Pons (tissue), 1 donor: Measurements from ENCODE around the gene RETREG3.
"Not testable (repeated sequence)": the region's sequence is repeated elsewhere in the genome, so short reads cannot be mapped to it uniquely, and the experiment has no call there.

Experiments
- DNase-seq: peaks from one replicate; pipeline ENCODE4 v3.0.0-alpha.2; 2016; ENCODE audit warnings: low spot score

The RETREG3 gene

DNA sequence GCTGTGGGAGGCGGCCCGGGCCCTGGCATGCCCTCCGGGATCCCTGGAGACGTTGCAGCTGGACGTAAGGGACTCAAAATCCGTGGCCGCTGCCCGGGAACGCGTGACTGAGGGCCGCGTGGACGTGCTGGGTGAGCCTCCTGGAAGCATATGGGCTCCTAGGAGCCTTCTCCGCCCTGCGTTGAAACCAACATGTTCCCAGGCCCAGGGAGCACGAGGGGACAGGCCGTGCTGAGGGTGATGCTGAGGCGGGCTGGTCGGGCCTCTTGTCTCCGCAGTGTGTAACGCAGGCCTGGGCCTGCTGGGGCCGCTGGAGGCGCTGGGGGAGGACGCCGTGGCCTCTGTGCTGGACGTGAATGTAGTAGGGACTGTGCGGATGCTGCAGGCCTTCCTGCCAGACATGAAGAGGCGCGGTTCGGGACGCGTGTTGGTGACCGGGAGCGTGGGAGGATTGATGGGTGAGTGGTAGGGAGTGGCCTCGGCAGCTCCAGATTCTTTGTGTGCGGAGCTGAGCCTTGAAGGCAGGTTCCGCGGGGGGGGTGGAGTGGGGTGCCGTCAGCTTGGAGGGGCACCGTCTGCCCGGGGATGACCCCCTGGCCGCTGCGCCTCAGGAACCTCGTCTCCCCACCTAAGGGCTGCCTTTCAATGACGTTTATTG, 55.9 kb downstream of the RETREG3 start:
- no peak for DNase-seq

- not testable (repeated sequence) for DNase-seq
These were observed 56.4 kb downstream of the RETREG3 start, which contains the start of gene HSD17B1 for GRCh38 chr17:42552736-42553135. Gene HSD17B1 (plus strand): TSS chr17:42552923. CDS start chr17:42552934, 11 bp downstream.

DNA sequence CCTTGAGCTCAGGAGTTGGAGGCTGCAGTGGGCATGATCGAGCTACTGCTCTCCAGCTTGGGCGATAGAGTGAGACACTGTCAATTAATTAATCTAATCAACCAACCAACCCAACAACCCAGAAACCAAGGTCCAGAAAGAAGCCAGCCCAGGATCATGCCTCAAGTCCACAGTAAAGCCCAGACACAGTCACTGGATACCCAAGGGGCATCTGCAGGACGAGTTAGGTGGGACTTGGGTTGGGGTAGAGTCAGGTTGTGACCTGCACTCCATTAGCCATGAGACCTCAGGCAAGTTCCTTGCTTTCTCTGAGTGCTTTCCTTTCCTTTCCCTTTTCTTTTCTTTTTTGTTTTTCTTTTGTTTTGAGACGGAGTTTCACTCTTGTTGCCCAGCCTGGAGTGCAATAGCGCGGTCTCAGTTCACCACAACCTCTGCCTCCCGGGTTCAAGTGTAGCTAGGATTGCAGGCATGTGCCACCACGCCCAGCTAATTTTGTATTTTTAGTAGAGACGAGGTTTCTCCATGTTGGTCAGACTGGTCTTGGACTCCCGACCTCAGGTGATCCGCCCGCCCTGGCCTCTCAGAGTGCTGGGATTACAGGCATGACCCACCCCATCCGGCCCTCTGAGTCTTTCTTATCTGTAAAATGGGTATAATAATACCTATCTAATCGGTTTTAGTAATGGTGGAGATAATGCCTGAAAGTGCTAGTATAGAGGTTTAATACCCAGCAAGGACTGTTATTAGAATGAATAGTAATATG, 60.0 kb downstream of the RETREG3 start:
- no peak for DNase-seq

- no peak for DNase-seq
These were observed 60.9 kb downstream of the RETREG3 start for GRCh38 chr17:42548070-42548837.

- DNase-seq, result no peak
These were observed 61.5 kb downstream of the RETREG3 start for GRCh38 chr17:42547698-42548069.

DNA sequence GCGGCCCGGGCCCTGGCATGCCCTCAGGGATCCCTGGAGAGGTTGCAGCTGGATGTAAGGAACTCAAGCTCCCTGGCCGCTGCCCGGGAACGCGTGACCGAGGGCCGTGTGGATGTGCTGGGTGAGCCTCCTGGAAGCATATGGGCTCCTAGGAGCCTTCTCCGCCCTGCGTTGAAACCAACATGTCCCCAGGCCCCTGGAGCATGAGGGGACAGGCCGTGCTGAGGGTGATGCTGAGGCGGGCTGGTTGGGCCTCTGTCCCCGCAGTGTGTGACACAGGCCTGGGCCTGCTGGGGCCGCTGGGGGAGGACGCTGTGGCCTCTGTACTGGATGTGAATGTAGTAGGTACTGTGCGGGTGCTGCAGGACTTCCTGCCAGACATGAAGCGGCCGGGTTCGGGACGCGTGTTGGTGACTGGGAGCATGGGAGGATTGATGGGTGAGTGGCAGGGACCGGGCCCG, 62.1 kb downstream of the RETREG3 start:
- no peak for DNase-seq

- not testable (repeated sequence) for DNase-seq
These were observed 63.2 kb downstream of the RETREG3 start for GRCh38 chr17:42545755-42546505.

- no peak for DNase-seq
These were observed 64.3 kb downstream of the RETREG3 start for GRCh38 chr17:42544874-42545283.

GRCh38 chr17:42543190-42544079, 65.7 kb downstream of the RETREG3 start:
- no peak for DNase-seq

DNA sequence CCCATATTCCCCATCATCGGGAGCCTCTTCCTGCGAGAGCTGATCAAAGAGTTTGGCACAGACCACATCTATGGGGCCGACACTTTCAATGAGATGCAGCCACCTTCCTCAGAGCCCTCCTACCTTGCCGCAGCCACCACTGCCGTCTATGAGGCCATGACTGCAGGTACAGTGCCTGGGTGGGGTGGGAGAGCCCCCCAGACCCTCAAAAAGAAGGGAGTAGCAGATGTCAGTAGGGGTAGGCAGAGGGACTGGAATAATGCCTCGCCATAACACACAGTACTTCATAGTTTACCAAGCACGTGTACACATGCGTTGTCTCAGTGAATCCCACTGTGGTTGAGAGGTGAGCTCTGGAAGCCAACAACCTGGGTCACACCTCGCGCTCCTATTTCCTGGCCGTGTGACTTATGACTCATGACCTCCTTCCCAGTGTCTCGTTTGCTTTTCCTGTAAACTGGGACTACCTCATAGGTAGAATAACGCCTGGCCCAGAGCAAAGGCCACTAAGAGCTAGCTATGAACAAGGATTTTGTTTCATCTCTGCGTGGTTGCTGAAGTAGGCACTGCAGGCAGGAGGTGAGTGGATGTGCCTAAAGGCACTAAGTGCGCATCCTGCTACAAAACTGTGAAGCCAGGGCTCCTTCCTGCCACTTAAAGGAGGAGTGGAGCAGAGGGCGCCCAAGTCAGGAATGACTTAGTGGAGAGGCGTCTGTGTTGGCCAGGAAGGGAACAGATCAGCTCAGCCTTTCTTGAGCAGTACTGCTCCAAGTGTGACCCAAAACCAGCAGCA, 67.9 kb downstream of the RETREG3 start:
- DNase-seq, result no peak

GRCh38 chr17:42540558-42540957, 68.6 kb downstream of the RETREG3 start:
- not testable (repeated sequence) for DNase-seq

DNA sequence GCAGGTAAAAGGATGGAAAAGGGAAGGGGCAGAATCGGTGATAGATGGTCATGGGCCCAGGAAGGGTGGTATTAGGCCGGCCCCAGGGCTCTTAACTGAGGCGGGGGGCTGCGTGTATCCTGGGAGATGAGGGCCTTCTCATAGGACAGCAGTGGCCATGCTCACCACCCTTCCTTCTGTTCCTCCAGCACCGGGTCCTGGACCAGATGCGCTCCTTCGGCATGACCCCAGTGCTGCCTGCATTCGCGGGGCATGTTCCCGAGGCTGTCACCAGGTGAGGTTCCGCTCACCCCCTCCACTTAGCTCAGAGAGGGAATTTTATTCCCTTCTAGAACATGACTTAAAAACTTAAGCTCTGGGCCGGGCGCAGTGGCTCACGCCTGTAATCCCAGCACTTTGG, 70.7 kb downstream of the RETREG3 start:
- DNase-seq, result no peak

GRCh38 chr17:42537826-42538451, 71.2 kb downstream of the RETREG3 start:
- no peak for DNase-seq

DNA sequence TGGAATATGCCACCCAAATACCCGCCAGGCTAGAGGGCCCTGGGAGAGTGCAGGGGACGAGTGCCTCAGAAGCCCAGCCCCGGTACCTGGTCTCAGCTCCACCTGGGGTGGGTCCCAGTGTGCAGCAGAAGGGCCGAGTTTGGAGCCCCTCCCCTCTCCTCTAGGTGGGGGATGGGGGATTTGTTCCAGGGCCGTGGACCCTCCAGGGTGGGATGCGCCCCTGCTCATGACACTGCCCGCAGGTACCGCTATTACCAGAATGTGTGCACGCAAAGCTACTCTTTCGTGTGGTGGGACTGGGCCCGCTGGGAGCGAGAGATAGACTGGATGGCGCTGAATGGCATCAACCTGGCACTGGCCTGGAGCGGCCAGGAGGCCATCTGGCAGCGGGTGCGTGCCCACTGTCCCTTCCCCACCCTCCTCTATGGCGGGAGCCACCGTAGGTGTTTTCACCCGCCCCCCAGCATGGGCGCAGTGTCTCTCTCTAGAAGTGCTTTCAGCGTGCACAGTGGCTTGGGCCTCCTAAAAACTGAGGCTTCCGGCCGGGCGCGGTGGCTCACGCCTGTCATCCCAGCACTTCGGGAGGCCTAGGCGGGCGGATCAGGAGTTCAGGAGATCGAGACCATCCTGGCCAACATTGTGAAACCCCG, 71.9 kb downstream of the RETREG3 start:
- DNase-seq, result no peak

GRCh38 chr17:42536372-42537155, 72.6 kb downstream of the RETREG3 start:
- no peak for DNase-seq

DNA sequence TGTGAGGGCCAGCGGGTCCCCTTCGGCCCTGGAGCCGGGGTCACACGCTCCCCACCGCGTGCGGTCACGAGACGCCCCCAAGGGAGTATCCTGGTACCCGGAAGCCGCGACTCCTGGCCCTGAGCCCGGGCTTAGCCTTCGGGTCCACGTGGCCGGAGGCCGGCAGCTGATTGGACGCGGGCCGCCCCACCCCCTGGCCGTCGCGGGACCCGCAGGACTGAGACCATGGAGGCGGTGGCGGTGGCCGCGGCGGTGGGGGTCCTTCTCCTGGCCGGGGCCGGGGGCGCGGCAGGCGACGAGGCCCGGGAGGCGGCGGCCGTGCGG, 73.2 kb downstream of the RETREG3 start, which contains the start of gene NAGLU:
TSS of gene NAGLU (plus strand) at position 194 of the 324 bp plus-strand sequence. CDS start at position 226, 32 bp downstream.
- DNase-seq, result peak; percentile 93

GRCh38 chr17:42535155-42536047, 73.8 kb downstream of the RETREG3 start:
- DNase-seq, result no peak
